ENCODE results near the gene HACD3. TPM values are rescaled to one million over a fixed set of nuclear protein-coding genes. Genes with fewer than 3 reads are reported as not detected.

The HACD3 gene
- total and polyA plus RNA-seq, 2 donors (not counting 1 experiment from before 2014, with no cell fraction given), result 4.5 to 18.8 TPM

DNA sequence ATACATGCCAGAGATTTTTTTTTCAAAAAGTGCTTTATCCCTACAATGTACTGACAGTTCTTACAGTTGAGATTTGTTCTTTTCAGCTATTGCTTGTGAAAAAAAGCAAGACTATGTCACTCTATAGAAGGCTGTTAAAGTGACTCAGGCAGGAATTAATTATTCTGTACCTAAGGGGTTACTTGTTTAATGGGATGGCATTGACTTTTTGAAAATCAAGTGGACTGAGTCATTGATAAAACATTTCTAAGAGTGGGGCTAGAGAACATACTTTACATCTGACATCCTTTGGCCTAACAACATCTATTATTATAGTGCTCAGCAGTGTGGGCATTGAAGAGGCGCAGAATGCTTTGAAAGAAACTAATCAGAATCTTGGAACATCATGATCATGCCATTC, 46.4 kb downstream of the HACD3 start:
- no peak overlapping the region for H3K9ac ChIP-seq (ENCODE audit: low read length)
- peak overlapping the region; percentile 10 for H3K27ac Mint-ChIP-seq
- ATAC-seq (ENCODE audit: low read depth), result no peak
- H3K4me1 ChIP-seq (ENCODE audit: control insufficient read depth in 2 of 2, insufficient read depth in 2 of 2, low read length in 2 of 2), result peaks cover 7% of the 10 kb centered on the region in 2 donors
- intact Hi-C loops (cut with micrococcal nuclease), result no loop called here
- H3K9me3 Mint-ChIP-seq (ENCODE audit: insufficient read depth), result no peaks in the 10 kb centered on the region
- no peak overlapping the region for H3K4me3 ChIP-seq (ENCODE audit: control extremely low read depth in 1 of 5, extremely low read depth in 1 of 5, insufficient read depth in 1 of 5, low read depth in 2 of 5, low read length in 4 of 5)
- no peaks in the 10 kb centered on the region for H3K27me3 ChIP-seq (replicated peaks in 1 of 4; ENCODE audit: control extremely low read depth in 1 of 4, control insufficient read depth in 3 of 4, insufficient read depth in 4 of 4, low read length in 3 of 4)
- H3K36me3 ChIP-seq (replicated peaks in 1 of 2; ENCODE audit: control extremely low read depth in 1 of 2, control insufficient read depth in 1 of 2, extremely low read depth in 1 of 2, insufficient read depth in 2 of 2, low read length in 1 of 2), result peaks cover 20 to 41% of the 10 kb centered on the region in 2 experiments
- no peaks in the 10 kb centered on the region for H3K79me2 ChIP-seq (ENCODE audit: control insufficient read depth, insufficient read depth, low read length)
- no peak overlapping the region for H2AFZ ChIP-seq (ENCODE audit: insufficient read depth, low read depth, low read length, poor library complexity, severe bottlenecking)
- H4K20me1 ChIP-seq (ENCODE audit: control insufficient read depth, insufficient read depth, low read length, poor library complexity, severe bottlenecking), result no peaks in the 10 kb centered on the region
- DNase-seq, result no peak
- CTCF ChIA-PET, result no interaction called here
- no peaks in the 10 kb centered on the region for H3K9me3 ChIP-seq (ENCODE audit: control extremely low read depth in 1 of 3, control insufficient read depth in 2 of 3, insufficient read depth in 1 of 3, low read length in 2 of 3)
- no peak overlapping the region for H3K4me3 Mint-ChIP-seq
- peaks cover 10% of the 10 kb centered on the region for H3K4me1 Mint-ChIP-seq
- TF ChIP-seq, protein P1, sequence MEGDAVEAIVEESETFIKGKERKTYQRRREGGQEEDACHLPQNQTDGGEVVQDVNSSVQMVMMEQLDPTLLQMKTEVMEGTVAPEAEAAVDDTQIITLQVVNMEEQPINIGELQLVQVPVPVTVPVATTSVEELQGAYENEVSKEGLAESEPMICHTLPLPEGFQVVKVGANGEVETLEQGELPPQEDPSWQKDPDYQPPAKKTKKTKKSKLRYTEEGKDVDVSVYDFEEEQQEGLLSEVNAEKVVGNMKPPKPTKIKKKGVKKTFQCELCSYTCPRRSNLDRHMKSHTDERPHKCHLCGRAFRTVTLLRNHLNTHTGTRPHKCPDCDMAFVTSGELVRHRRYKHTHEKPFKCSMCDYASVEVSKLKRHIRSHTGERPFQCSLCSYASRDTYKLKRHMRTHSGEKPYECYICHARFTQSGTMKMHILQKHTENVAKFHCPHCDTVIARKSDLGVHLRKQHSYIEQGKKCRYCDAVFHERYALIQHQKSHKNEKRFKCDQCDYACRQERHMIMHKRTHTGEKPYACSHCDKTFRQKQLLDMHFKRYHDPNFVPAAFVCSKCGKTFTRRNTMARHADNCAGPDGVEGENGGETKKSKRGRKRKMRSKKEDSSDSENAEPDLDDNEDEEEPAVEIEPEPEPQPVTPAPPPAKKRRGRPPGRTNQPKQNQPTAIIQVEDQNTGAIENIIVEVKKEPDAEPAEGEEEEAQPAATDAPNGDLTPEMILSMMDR (IDR thresholded peaks at IDR 0.05), result no peak
- no peak for TF ChIP-seq EZH2 (IDR thresholded peaks at IDR 0.05; ENCODE audit: borderline replicate concordance, insufficient read depth, low read depth, low read length, poor library complexity, severe bottlenecking)
- WGBS (ENCODE audit: insufficient coverage), result no CpG with 5 or more reads among the region's 1 CpG
- POLR2A ChIA-PET, result no interaction called here
- H3K4me2 ChIP-seq (replicated peaks; ENCODE audit: low read depth, low read length, poor library complexity, severe bottlenecking), result no peak overlapping the region
- H3K27ac ChIP-seq (ENCODE audit: low read length in 2 of 2), result no peak overlapping the region
- H3K27me3 Mint-ChIP-seq, result no peaks in the 10 kb centered on the region

GRCh38 chr15:65577129-65577996, 47.1 kb downstream of the HACD3 start:
- H3K4me2 ChIP-seq (replicated peaks; ENCODE audit: low read depth, low read length, poor library complexity, severe bottlenecking), result no peak overlapping the region
- WGBS (ENCODE audit: insufficient coverage), result 67% methylated on average over 4 of the region's 6 CpGs
- ATAC-seq (ENCODE audit: low read depth), result no peak
- ChIA-PET CTCF (no interaction called here), POLR2A (no interaction called here)
- H3K4me1 ChIP-seq (ENCODE audit: control insufficient read depth in 2 of 2, insufficient read depth in 2 of 2, low read length in 2 of 2), result peaks cover 7% of the 10 kb centered on the region in 2 donors
- H3K4me3 Mint-ChIP-seq, result no peak overlapping the region
- H3K9ac ChIP-seq (ENCODE audit: low read length), result no peak overlapping the region
- H3K27me3 ChIP-seq (replicated peaks in 1 of 4; ENCODE audit: control extremely low read depth in 1 of 4, control insufficient read depth in 3 of 4, insufficient read depth in 4 of 4, low read length in 3 of 4), result no peaks in the 10 kb centered on the region
- H3K36me3 ChIP-seq (replicated peaks in 1 of 2; ENCODE audit: control extremely low read depth in 1 of 2, control insufficient read depth in 1 of 2, extremely low read depth in 1 of 2, insufficient read depth in 2 of 2, low read length in 1 of 2), result peaks cover 20 to 41% of the 10 kb centered on the region in 2 experiments
- TF ChIP-seq, protein P1 (IDR thresholded peaks at IDR 0.05), result no peak
- TF ChIP-seq EZH2 (IDR thresholded peaks at IDR 0.05; ENCODE audit: borderline replicate concordance, insufficient read depth, low read depth, low read length, poor library complexity, severe bottlenecking), result no peak
- peak overlapping the region; percentile 54 for H3K27ac Mint-ChIP-seq
- intact Hi-C loops (cut with micrococcal nuclease), result no loop called here
- no peak overlapping the region for H3K4me3 ChIP-seq (ENCODE audit: control extremely low read depth in 1 of 5, extremely low read depth in 1 of 5, insufficient read depth in 1 of 5, low read depth in 2 of 5, low read length in 4 of 5)
- no peaks in the 10 kb centered on the region for H3K79me2 ChIP-seq (ENCODE audit: control insufficient read depth, insufficient read depth, low read length)
- no peaks in the 10 kb centered on the region for H4K20me1 ChIP-seq (ENCODE audit: control insufficient read depth, insufficient read depth, low read length, poor library complexity, severe bottlenecking)
- no peaks in the 10 kb centered on the region for H3K9me3 Mint-ChIP-seq (ENCODE audit: insufficient read depth)
- H3K27ac ChIP-seq (ENCODE audit: low read length in 2 of 2), result peak overlapping the region in 1 of 2 donors; percentile 14
- H3K27me3 Mint-ChIP-seq, result no peaks in the 10 kb centered on the region
- H3K4me1 Mint-ChIP-seq, result peaks cover 10% of the 10 kb centered on the region
- no peaks in the 10 kb centered on the region for H3K9me3 ChIP-seq (ENCODE audit: control extremely low read depth in 1 of 3, control insufficient read depth in 2 of 3, insufficient read depth in 1 of 3, low read length in 2 of 3)
- DNase-seq, result no peak
- H2AFZ ChIP-seq (ENCODE audit: insufficient read depth, low read depth, low read length, poor library complexity, severe bottlenecking), result peak overlapping the region; percentile 6

All from B cell (primary cell).